WI38 (cell line): ENCODE data around the gene KDR.

Source experiments
- H3K4me3 ChIP-seq: 2 replicates; pipeline ENCODE4 v1.5.1; 2011; ENCODE audit warnings: low read depth, mild to moderate bottlenecking, control low read depth, low read length
- TF ChIP-seq, protein P1 (sequence below): IDR thresholded peaks from 2 replicates; pipeline ENCODE4 v1.5.1; 2012; ENCODE audit warnings: low read depth, mild to moderate bottlenecking, control low read depth, low read length

Gene KDR

DNA sequence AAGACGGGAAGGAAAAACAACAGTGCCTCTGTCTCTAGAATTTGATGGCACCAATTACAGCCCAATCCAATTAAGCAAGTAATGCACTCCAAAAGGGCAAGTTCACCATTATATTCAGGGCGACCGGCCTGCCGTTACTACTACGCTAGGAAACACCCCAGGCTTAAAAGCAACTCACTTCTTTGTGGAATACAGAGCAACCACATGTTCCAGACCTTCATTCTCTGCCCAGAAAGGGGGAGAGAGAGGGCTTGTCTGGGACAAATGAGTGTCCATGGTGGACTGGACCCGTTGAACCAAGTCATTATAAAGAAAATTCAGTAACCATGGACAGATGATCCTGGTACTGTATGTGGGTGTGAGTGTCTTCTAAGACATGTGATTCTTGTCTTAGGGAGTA, 1.6 kb downstream of the KDR start:
- H3K4me3 ChIP-seq: no peak overlapping the region
- TF ChIP-seq, protein P1, sequence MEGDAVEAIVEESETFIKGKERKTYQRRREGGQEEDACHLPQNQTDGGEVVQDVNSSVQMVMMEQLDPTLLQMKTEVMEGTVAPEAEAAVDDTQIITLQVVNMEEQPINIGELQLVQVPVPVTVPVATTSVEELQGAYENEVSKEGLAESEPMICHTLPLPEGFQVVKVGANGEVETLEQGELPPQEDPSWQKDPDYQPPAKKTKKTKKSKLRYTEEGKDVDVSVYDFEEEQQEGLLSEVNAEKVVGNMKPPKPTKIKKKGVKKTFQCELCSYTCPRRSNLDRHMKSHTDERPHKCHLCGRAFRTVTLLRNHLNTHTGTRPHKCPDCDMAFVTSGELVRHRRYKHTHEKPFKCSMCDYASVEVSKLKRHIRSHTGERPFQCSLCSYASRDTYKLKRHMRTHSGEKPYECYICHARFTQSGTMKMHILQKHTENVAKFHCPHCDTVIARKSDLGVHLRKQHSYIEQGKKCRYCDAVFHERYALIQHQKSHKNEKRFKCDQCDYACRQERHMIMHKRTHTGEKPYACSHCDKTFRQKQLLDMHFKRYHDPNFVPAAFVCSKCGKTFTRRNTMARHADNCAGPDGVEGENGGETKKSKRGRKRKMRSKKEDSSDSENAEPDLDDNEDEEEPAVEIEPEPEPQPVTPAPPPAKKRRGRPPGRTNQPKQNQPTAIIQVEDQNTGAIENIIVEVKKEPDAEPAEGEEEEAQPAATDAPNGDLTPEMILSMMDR: no peak

DNA sequence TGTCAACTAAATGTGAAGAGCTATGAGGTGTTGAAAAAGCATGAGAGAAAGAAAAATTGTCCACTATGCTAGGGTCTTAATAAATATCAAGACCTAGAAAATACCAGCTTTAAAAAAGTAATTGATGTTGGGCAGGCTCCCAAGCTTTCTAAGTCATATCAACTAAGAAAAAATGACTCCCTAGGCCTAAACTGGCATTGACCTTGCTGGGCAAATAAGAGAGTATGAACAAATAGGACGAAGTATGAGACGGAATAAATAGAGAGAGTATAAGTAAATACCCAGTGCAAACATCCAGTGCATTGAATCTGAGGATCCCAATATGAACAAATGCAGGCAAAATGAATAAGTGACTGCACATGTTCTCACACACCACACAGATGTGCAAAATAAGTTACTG, 3.2 kb downstream of the KDR start:
- no peak overlapping the region for H3K4me3 ChIP-seq
- TF ChIP-seq, protein P1: no peak

DNA sequence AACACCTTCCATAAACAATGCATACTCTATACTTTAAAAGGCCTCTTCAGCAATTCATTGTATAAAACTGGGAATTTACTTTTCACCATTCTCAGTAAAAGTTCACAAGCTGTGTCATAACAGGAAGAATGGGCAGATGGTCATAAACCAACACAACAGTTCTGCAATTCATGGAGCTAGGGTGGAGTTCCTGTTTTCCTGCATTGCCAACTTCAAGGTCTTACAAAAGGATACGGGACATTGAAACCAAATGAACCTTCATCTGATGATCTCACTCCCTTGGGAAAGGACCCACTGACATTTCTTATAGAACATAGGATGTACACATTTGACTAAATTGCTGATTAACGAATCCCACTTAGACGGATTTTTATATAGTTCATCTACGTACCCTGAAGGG, 4.1 kb downstream of the KDR start:
- no peak overlapping the region for H3K4me3 ChIP-seq
- TF ChIP-seq, protein P1: no peak

DNA sequence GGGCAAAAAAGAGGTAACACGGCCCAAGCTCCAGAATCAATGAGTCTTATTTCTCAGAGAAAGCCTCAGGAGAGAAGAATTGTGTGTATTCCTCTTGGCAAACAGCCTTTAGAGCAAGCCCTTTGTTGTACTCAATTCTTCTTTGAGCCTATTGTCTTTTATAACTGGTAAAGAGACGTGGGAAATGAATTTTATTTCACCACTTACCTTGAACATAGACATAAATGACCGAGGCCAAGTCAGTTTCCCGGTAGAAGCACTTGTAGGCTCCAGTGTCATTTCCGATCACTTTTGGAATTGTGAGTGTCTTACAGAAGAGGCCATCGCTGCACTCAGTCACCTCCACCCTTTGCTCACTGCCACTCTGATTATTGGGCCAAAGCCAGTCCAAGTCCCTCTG, 7.0 kb downstream of the KDR start:
- TF ChIP-seq, protein P1: no peak
- H3K4me3 ChIP-seq: no peak overlapping the region

DNA sequence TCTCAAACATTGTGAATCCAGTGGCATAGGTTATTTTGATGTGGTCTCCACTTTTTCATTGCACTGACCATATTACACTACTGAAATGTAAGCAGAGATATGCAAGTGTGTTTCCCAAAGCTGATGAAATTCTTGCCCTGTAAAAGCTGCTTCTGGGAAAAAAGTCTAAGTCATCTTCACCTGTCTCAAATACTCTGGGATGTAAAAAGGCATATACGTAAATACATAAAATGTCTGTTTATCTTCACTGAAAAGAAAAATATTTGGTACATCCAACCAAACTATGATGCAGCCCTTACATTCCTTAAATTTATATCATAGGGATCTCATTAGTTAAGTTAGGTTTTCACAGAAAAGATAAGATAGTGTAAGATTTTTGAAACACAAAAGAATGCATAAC, 7.9 kb downstream of the KDR start:
- TF ChIP-seq, protein P1: no peak
- H3K4me3 ChIP-seq: no peak overlapping the region

DNA sequence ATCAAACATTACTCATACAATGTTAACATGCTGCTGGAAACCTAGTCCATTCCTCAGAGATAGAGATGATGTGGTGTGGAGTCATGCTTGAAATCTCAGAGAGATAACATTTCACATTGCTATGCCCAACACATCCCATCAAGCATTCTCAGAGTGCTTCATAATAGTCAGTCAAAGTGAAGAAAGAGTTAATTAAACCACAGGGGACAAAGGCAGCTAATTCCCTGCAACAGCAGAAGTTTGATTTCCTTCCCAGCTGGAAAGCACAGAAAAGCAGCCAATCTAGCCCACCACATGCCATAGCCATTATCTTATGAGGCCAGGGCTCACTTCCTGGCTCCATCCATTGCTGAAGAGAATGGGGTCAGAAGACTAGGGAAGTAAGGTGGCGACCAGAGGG, 8.9 kb downstream of the KDR start:
- no peak overlapping the region for H3K4me3 ChIP-seq
- TF ChIP-seq, protein P1: no peak

DNA sequence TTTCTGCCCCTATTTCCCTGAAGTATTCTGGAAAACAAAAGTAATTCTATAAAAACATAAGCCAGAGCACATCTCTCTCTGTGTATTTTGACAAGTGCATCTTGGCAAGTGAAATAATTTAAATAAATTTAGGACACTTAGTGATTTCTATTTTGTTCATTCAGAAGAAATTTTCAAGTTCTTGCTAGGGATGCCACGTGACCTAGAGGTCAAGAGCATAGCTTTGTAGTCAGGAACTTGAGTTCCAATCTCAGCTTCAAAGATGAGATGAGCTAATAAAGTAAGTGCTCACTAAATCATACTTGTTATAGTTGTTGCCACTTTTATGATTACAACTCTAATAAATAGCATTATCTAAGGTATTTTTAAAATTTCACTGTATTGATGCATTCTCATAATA, 13.8 kb downstream of the KDR start:
- no peak overlapping the region for H3K4me3 ChIP-seq
- TF ChIP-seq, protein P1: no peak
